NCI-H526 (cell line): ENCODE measurements around the gene TMCC1.
A peak's percentile ranks its signal among the peaks of the same experiment; 100 is the strongest.
"Not testable (repeated sequence)": the region's sequence is repeated elsewhere in the genome, so short reads cannot be mapped to it uniquely, and the experiment has no call there.

Experiments used
- DNase-seq, 2 experiments: peaks; one replicate each; lab custom pipeline; 2025; lab: John Stamatoyannopoulos, UW

TMCC1 gene

DNA sequence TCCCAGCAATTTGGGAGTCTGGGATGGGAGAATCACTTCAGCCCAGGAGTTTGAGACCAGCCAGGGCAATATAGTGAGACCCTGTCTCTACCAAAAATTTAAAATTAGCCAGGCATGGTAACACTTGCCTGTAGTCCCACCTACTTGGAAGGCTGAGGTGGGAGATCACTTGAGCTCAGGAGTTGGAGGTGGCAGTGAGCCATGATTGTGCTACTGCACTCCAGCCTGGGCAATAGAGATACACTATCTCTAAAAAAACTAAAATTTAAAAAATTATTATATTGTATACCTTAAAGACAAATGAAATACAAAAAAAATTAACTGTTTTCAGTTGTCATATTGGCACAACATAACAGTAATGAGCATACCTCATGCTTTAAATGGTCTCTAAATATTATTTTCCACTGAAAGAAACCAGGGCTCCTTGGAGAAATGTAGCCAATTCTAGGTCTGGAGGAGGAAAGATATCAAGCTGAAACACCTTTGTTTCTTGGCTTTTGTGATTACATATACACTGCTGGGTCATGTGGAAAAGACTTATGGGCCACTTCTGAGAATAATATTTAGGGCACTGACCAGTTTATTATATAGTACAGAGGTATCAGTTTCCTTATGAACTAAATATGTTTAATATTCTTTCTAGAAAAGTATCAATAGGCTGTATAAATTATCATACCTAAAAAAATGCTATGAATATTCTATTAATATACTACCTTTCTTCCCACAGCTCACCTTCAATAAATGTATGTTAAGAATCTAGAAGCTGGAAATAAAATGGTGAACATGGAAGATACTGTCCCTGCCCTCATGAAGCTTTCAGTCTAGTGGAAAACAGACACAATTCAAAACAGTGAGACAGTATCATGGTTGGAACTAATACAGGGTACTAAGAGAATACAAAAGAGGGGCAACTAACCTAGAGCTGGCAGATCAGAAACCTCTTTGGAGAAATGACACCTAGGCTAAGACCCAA is 119.5 kb downstream of the TMCC1 start:
- no peak for DNase-seq

DNA sequence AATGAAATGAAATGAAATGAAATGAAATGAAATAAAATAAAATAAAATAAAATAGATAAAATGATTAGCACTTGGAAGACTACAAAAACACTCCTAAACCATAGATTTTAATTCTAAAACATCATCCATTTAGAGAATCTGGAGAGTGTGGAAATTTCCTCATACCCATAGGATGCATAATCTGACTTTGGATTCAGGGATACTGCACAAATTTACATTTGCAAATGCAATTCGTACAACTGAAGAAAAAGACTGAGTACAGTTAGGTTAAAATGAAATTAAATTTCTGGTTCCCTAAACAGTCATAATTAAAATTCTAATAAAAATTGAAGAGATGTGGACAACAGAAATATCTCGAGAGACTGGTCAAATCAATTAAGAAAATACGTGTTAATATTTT is 122.9 kb downstream of the TMCC1 start:
- no peak for DNase-seq

DNA sequence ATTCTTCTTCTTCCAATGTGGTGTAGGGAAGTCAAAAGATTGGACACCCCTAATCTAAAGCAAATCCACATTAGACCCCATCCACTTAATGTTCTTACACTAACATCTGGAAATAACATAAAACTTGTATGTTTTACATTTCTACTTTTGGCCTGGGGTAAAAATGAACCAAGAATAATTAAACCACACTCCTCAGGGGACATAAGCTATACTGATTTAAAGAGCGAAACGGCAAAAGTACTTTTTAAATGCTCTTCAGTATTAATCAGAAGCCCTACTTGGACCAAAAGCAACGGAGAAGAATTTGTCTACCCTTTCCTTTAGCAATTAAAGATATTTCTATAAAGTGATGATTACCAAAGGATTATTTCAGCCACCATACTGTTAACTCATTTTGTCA is 123.9 kb downstream of the TMCC1 start:
- DNase-seq, result no peak

DNA sequence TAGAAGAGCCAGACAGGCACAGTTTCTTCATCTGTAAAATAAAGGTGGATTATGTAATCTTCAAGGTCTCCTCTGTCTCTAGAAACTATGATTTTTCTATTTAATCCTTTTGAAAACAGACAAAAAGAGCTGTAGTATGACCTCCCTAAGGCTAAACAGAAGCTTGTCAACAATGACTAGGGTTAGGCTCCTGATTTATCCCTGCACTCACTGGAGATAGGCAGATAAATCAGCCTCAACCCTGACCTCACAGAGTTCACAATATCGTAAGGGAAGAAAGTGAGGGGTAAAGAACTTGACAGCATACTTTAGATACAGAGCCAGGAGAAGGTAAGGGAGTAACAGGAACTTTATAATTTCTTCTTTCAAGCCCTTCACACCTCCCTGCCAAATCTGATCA is 124.8 kb downstream of the TMCC1 start:
- no peak for DNase-seq

DNA sequence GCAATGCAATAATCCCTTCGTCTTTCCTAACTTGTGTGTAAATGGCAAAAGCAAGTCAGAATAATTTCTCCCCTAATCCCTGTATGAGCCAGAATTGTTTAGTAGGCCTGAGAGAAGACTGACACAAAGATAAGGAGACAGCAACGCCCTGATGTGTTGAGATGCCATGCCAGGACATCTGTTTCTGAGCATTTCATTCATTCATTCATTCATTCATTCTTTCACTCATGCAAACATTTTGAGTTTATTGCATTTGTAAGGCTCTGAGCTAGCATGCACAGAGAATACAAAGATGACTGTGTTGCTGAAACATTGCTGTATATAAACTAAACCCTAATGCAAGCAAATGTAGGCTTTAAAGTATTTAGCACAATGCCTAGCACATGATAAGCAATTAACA is 127.4 kb downstream of the TMCC1 start:
- no peak for DNase-seq

DNA sequence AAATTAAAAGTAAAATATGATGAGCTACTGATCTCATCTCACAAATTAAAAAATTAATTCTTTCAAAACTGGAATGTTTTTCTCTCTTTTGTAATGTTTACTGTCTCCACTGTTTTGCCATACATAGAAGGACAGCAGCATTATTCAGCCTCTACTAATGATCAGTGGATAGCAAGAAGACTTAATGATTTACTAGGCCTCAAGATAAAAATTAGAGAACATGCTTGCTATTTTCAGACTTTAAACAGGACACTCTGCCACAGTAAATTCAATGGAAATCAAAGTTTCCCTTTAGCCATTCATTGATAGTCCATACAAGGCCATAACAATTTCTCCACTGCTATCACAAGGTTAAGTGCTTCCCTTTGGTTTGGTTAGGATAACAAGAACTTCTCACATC is 129.4 kb downstream of the TMCC1 start:
- no peak for DNase-seq

DNA sequence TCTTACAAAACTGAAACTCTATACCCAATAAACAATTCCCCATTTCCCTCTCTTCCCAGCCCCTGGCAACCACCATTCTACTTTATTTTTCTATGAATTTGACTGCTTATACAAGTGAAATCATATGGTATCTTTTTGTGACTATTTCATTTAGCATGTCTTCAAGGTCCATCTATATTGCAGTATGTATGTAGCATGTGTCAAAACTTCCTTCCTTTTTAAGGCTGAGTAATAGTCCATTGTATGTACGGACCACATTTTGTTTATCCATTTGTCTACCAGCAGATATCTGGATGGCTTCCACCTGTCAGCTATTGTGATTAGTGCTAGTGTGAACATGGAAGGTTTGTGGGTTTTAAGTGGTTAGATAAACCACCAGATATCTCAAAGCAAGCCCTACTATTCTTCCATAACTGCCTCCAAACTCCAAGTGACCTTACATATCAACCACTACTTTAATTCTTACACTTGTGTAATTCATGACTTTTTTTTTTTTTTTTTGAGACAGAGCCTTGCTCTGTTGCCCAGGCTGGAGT is 134.7 kb downstream of the TMCC1 start:
- no peak for DNase-seq

DNA sequence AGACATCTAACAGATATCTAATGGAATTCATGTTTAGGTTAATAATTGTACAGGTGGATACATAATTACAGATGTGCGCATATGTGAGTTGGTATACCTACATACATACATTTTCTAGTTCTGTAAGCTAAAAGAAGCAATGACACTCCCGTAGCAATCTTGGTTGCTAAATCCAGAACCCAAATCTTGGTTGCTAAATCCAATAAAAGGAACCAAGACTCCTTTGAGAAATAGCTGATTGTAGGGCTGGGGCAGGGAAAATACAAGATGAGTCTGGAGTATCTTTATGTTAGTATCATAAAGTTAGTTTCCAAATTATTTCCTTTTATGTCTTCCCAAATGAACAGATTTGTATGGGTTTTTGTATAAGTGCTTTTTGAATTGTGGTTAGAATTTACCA is 135.2 kb downstream of the TMCC1 start:
- no peak for DNase-seq

DNA sequence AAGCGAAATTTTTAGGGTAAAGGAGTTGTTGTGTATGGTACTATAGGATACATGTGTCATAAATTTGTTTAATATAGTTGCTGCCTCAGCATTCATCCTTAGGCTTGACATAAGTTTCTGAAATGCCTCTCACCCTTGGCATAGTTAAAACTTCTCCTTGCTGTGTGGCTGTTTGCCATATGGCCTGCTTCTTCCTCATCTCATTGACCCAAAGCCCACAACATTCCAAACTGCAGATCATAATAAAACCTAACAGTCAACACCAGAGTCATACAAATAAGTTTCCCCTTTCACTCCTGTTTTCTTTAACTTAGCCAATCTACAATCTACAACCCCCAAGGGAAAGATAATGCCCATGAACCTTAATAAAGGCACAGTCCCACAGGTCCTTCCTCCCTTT is 136.6 kb downstream of the TMCC1 start:
- no peak for DNase-seq

DNA sequence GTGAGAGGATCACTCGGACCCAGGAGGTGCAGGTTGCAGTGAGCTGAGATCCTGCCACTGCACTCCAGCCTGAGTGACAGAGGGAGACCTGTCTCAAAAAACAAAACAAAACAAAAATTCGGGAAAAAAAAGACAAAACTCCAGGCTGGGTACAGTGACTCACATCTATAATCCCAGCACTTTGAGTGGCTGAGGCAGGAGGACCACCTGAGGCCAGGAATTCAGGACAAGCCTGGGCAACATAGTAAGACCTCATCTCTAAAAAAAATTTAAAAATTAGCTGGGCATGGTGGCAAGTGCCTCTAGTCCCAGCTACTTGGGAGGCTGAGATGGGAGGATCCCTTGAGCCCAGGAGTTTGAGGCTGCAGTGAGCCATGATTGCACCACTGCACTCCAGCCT is 142.4 kb downstream of the TMCC1 start:
- DNase-seq, result not testable (repeated sequence)

DNA sequence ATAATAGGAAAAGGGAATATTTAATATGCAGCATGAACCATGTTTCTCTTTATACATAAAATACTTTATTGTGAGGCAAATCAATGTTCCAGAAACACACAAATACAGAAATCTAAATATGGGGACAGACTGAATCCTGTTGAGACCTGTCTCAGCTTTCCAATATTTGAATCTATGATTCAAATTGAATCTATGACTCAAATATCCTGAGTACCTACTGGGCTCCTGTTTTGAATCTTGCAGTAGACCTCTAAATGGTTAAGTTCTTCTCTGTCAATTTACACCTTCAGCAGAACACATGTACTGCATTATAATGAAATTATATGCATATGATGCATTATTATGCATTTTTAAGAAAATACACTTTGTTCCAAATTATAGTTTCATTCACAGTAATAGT is 143.8 kb downstream of the TMCC1 start:
- no peak for DNase-seq

DNA sequence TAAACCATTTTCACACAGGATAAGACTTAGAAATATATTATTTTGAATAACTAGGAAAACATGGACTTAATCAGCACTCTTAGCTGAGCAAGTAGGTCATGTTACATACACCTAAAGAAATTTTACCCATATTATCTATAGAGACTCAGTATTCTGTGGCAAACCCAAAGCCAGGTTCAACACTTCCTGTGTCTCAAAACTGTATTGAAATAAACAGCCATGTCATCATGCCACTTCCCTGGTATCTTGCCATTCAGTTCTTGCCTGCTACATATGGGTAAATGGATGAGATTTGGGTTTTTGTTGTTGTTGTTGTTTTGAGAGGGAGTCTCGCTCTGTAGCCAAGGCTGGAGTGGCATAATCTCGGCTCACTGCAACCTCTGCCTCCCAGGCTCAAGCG is 145.5 kb downstream of the TMCC1 start:
- no peak for DNase-seq

DNA sequence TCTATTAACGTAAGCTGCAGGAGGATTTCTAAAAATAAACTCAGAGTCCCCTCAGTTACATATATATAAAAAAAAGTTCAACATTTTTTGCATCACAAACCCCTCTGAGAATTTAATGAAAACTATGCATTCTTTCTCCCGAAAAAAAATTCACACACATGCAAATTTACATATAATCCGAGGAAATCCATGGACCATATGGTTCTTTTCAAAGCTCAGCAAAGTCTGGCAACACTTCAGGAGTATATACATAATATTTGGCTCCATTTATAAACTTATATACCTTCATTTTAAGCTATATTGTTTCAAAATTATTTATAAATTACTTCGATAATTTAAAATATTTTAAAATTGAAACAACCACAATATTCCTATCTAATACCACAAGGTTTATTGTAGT is 146.4 kb downstream of the TMCC1 start:
- no peak for DNase-seq

DNA sequence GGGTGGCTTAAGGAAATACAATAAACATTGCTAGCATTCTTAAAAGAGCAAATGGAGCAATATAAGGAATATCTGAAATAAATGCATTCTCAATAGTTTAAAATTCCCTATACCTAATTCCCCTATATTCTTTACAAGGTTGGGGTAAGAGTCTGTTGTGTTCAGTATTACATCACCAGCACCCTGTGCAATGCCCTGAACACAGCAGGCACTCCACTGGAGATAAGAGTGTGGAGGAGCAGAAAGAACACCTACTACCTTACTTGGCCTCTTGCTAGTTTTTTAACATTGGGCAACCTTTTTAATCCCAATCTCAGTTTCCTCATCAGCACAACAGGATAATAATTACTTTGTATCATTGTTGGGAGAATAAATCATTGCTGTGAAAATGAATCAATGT is 146.9 kb downstream of the TMCC1 start:
- DNase-seq, result no peak

DNA sequence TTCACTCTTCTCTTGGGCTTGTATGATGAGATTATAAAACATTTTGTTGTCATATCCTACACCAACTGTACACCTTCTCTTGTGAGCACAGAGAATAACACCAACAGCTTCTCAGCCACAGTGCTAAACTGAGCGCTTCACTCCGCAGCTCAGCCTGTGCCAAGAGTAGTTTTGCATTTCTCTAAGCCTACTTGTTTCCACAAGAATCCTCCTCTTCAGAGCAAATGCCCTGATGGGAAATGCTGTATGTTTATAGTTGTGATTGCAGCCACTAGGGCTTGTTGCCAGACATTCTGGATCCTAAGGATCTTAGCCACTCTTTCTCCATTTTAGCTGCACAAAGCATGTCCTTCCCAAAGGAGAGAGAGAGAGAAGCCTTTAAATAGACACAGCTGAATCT is 148.3 kb downstream of the TMCC1 start:
- peak in 1 of 2 experiments; percentile 2 for DNase-seq

DNA sequence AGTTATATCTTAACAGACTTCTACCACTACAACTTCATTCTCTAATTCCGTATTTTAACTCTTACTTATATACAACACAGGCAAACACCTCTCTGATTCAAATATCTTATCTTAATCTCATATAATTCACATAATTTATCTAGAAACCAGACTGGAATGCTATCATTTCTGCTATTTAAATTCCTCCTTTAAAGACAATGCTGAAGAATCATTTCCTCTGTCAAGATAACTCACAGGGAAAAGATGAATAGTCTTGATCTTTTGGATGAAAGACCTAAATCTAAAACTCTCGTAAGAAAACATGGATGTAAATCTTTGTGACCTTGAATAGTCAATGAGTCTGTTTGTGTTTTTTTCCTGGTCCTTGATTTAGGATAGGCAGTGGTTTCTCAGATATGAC is 151.7 kb downstream of the TMCC1 start:
- DNase-seq, result no peak

DNA sequence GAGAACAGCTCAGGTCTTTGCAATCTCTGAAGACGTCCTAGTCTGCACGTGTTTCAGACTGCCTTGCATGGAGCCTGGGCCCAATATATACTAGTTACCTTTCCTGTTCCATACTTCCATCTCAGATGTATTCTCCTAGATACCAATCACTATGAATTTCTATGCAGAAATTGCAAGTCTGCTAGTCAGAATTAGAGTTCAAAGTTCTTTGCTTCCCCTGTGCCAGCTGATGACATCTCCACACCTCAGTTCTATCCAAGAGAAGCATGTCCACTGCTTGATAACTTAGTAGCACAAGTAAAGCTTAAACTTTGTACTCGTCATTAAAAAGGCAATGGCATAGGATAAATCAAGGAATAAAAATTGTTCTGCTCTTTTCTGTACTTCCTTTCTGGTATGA is 153.4 kb downstream of the TMCC1 start:
- no peak for DNase-seq

DNA sequence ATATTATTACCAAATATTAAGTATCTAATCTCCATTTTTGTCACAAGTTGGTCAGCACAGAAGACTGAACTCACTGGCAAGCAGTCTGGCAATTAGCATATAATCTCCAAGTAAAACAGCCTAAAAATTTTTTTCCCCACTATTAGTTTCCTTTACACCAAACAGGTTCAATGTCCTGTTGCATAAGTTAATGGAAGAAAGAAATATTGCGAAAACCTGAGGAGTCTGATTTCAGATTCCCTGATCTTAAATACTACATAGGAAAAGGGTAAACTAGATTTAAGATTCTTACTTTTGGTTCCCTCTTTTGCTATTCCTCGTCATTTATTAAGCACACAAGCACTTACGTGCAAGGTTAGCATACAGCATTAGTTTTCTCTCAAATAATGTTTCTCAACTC is 153.9 kb downstream of the TMCC1 start:
- no peak for DNase-seq

DNA sequence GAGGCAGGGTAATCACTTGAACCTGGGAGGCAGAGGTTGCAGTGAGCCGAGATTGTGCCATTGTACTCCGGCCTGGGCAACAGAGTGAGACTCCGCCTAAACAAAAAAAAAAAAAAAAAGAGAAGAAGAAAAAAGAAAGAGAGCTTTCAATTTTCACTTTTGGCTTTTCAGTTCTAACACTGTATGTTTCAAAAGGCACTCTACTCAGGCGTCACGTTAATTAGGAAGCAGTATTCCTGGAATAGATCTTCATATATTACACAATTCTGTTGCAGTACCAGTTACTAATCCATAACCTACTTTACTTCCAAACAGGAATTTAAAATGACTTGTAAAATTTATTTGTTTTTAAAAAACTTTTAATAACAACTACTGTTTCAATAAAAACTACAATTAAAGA is 155.3 kb downstream of the TMCC1 start:
- DNase-seq, result no peak

DNA sequence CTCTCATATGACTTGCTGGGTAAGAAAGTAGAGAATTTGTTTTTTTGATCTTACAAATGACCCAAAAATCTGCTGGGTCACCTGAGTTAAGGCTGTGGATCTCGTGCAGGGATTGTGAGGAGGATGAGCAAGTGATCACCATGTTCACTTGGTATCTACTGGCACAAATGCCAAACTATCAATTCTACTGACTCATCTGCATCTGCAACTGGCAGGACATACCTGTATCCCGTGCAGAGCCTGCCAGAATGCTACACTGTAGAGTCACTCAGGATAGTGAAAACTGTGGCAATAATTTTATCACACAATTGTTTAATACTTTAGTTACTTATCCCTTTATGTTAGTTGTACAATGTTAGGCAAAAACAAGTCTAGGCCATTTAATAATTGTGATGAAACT is 157.4 kb downstream of the TMCC1 start:
- DNase-seq, result no peak

DNA sequence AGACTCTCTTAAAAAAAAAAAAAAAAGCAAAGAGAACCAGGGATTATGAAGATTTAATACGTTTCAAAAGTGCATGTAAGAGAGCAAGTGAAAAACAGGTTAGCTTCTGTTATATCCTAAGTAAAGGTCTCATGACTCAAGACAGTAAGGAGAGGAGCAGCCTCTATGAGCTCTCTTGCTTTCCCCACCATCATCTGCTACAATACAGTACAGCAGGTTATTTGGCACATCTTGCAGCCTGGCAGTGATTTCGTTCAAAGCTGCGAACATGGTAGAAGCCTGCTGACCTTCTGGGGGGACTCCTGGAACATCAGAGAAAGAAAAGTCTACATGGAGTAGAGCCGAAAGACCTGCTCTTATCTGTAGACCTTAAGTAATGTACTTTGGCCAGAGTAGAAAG is 157.9 kb downstream of the TMCC1 start:
- no peak for DNase-seq

DNA sequence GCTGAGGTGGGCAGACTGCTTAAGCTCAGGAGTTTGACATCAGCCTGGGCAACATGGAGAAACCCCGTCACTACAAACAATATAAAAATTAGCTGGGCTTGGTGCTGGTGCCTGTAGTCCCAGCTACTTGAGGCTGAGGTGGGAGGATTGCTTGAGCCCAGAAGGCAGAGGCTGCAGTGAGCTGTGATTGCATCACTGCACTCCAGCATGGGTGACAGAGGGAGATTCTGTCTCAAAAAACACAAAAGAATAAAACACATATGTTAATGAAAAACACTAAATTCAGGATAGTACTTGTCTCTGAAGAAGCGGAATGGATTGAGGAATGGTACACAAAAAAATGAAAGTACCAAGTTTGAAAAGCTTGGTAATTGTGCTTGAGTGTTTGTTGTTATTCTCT is 159.1 kb downstream of the TMCC1 start:
- no peak for DNase-seq

DNA sequence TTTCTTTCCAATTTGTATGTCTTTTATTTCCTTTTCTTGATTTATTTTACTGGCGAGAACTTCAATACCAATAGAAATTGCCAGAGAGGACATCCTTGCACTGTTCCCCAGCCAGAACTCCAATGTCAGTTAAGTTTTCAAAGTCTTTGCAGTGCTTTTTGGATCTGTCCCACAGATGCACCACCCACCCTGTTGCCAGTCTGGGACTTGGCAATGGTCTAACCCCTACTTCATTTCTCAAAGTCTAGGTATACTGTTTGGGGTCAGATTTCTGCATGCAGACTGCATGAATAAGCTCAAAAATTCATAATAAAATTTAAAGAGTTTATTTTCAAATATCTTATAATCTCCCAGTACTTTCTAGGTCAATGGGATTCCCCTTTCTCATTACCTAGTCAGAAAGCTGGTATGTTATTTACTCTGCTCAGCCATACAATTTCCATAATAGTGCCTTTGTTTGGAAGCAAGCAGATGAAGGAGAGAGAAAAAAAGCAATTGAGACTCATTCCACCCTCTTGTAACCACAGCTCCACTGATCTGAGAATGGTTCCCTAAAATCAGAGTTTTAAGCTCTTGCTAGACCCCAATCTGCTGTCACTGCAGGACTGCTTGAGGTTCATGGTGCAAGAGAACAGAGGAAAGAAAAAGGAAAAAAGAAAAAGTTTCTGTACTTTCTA is 161.2 kb downstream of the TMCC1 start:
- DNase-seq, result peak; percentile 26 to 62
